Astrocyte of the cerebellum (primary cell): Measurements from ENCODE around the gene CLEC7A.

ENCODE experiments used
- DNase-seq: peaks from one replicate; pipeline ENCODE4 v3.0.0-alpha.2; 2011; ENCODE audit warnings: low read depth
- H3K4me3 ChIP-seq: 2 replicates; pipeline ENCODE4 v1.5.1; 2011; ENCODE audit warnings: mild to moderate bottlenecking, low read depth, low read length, moderate library complexity
- in situ Hi-C: cut with HindIII; loops from 2 replicates; pipeline ENCODE4 v1.10.0; 2017; ENCODE audit warnings: low sequenced_read_pairs
- TF ChIP-seq, protein P1 (sequence below): IDR thresholded peaks from 2 replicates; pipeline ENCODE4 v1.5.1; 2012; ENCODE audit warnings: low read length, low read depth, moderate library complexity, mild to moderate bottlenecking; ENCODE audit errors: missing control alignments

CLEC7A gene

DNA sequence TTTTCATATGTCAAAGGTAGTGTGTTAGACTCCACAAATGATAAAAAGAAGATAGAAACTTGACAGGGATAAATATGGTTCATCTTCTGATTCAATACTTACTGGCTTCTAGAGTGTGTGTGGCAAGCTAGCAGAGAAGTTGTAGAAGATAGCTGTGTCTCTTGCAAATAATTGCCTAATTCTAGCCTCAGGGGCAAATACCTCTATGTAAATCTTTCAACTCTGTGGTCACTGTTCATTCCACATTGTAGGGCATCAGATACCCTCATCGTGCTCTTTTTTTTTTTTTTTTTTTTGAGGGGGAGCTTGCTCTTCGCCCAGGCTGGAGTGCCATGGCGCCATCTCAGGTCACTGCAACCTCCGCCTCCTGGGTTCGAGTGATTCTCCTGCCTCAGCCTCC lies 40.2 kb upstream of the CLEC7A start:
- no peak overlapping the region for H3K4me3 ChIP-seq
- in situ Hi-C loops: no loop called here
- no peak for DNase-seq
- TF ChIP-seq, protein P1, sequence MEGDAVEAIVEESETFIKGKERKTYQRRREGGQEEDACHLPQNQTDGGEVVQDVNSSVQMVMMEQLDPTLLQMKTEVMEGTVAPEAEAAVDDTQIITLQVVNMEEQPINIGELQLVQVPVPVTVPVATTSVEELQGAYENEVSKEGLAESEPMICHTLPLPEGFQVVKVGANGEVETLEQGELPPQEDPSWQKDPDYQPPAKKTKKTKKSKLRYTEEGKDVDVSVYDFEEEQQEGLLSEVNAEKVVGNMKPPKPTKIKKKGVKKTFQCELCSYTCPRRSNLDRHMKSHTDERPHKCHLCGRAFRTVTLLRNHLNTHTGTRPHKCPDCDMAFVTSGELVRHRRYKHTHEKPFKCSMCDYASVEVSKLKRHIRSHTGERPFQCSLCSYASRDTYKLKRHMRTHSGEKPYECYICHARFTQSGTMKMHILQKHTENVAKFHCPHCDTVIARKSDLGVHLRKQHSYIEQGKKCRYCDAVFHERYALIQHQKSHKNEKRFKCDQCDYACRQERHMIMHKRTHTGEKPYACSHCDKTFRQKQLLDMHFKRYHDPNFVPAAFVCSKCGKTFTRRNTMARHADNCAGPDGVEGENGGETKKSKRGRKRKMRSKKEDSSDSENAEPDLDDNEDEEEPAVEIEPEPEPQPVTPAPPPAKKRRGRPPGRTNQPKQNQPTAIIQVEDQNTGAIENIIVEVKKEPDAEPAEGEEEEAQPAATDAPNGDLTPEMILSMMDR: no peak

DNA sequence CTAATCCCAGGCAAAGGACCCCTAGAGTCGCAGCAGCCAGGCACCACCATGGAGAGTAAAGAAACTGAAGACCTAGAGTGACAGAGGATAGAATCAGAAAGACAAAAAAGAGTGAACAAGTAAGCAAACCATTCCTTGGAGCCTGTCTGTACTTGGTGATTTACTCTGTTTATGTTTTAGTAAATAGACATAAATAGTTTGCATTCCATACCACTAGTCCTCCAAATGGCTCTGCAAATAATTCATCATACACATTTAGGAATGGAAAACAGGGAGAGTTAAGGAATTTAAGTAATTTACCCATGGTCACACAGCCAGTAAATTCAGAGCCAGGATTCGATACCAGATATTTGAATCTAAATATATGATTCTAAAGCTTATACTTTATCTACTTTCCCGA lies 39.1 kb upstream of the CLEC7A start:
- DNase-seq: no peak
- no peak overlapping the region for H3K4me3 ChIP-seq
- TF ChIP-seq, protein P1: no peak
- in situ Hi-C loops: no loop called here

DNA sequence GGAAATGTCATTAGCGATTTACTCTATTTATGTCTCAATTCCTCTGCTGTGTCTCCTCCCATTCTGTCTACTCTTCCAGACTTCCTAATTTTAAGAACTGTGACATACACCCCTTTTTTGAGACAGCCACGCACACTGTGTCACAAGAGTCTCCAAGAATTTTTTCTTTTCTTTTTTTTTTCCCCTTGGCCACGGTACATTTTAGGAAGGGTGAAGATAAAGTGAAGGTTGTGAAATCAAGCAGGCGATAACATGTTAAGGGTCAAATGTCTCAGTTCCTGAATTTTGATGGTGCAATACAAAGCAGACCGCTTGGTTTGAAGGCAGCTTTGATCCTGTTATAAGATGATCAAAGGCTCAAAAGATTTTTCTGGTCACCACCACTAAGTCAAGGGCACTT lies 37.6 kb upstream of the CLEC7A start:
- in situ Hi-C loops: no loop called here
- no peak overlapping the region for H3K4me3 ChIP-seq
- TF ChIP-seq, protein P1: no peak
- DNase-seq: no peak

DNA sequence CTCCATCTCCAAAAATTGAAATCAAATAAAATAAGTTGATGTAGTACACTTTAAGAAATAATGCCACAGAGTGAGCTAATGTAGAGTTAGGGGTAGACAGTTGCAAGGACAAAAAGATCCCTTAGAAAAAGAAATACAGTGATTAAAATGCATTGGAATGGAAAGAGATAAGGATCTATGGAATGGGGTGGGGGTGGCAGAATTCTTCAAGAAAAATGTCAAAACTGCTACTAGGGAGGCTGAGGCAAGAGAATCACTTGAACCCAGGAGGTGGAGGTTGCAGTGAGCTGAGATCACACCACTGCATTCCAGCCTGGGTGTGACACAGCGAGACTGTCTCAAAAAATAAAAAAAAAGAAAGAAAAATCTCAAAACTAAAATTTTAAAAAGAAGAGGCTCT lies 35.4 kb upstream of the CLEC7A start:
- no peak overlapping the region for H3K4me3 ChIP-seq
- in situ Hi-C loops: no loop called here
- TF ChIP-seq, protein P1: no peak
- DNase-seq: no peak

DNA sequence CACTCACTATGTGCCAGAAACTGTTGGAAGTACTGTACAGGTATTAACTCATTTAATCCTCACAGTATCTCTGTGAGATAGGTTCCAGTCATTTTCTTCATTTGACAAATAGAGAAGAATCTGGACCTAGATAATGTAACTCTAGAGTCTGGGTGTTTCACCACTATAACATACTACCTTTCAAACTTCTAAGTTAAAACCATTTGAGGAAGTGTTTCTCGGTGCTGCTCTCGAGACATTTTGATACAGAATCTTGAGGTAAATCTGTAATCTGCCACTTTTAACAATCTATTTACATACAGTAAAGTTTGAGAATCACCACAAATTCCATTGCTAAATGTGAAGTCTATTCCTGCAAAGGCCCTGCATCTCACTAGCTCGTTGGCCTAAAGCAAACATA lies 33.1 kb upstream of the CLEC7A start:
- DNase-seq: no peak
- in situ Hi-C loops: loop anchor here (5.0 kb wide), 1 partner anchor 64 kb away; no protein-coding TSS in a partner anchor
- H3K4me3 ChIP-seq: no peak overlapping the region
- TF ChIP-seq, protein P1: no peak

DNA sequence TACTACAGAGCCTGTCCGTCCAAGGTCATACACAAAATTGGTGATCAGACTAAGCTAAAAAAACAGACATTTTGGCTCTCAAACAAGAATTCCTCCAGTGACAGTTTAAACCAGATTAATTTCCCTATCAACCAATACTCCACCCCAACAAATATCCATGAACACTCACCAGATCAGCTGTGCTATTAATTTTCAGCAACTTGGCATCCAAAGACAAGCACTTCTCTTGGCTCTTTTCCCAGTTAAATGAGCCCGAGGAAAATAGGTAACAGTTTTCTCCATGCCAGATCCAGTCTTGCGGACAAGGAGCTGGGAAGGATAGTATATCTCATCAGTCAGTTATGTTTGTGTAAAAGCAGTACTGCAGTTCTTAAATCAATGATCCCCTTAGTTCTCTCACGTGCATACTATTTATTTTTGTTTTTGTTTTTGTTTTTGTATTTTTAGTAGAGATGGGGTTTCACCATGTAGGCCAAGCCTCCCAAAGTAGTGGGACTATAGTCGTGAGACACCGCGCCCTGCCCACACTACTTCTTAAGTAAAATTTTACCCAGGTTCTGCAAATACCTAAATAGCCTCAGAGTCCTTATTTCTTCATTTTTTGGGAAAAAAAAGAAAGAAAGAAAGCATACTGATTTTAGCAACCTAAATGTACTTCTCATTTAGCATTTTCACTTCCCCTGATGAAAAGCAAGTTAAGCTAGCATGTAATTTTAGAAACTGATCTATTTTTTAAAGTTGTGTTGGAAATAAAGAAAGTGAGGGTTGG lies 30.8 kb upstream of the CLEC7A start:
- no peak for DNase-seq
- in situ Hi-C loops: loop anchor here (5.0 kb wide), 1 partner anchor 66 kb away; no protein-coding TSS in a partner anchor
- TF ChIP-seq, protein P1: no peak
- no peak overlapping the region for H3K4me3 ChIP-seq
